NB4 (cell line): ENCODE measurements around the gene CACNA1D.

Experiments
- MYC ChIP-seq: IDR thresholded peaks from 2 replicates; pipeline ENCODE4 v1.6.1; 2011; ENCODE audit warnings: low read depth, low read length
- POLR2A ChIP-seq: IDR thresholded peaks from 2 replicates; pipeline ENCODE4 v1.6.1; 2011; ENCODE audit warnings: mild to moderate bottlenecking; ENCODE audit not compliant: insufficient read length; ENCODE audit errors: extremely low read depth
- TF ChIP-seq, protein P1 (sequence below): IDR thresholded peaks from one replicate; pipeline ENCODE4 v1.5.1; 2012; ENCODE audit warnings: low read depth, low read length
- TF ChIP-seq, protein P2 (sequence below): IDR thresholded peaks from 2 replicates; pipeline ENCODE4 v1.6.1; 2011; ENCODE audit warnings: low read depth, low read length

DNA sequence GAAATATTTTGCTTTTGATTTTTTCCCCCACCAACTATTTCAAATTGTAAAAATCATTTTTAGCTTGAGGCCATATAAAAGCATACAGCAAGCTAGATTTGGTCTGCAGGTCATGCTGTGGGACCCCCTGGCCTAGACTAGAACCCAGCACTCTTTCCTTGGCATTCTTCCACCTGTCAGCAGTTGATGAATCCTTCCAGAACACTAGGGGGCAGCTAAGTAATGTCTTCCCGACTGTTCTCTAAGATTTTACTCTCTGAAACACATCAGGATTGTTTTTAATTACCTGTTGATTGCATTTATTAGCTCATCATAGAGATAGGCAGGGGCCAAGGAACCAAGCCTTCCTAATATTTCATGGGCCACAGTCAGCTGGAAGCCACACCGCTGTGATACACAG lies 174.5 kb downstream of the CACNA1D start:
- TF ChIP-seq, protein P1, sequence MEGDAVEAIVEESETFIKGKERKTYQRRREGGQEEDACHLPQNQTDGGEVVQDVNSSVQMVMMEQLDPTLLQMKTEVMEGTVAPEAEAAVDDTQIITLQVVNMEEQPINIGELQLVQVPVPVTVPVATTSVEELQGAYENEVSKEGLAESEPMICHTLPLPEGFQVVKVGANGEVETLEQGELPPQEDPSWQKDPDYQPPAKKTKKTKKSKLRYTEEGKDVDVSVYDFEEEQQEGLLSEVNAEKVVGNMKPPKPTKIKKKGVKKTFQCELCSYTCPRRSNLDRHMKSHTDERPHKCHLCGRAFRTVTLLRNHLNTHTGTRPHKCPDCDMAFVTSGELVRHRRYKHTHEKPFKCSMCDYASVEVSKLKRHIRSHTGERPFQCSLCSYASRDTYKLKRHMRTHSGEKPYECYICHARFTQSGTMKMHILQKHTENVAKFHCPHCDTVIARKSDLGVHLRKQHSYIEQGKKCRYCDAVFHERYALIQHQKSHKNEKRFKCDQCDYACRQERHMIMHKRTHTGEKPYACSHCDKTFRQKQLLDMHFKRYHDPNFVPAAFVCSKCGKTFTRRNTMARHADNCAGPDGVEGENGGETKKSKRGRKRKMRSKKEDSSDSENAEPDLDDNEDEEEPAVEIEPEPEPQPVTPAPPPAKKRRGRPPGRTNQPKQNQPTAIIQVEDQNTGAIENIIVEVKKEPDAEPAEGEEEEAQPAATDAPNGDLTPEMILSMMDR: peak; percentile 48
- TF ChIP-seq POLR2A (no peak), MYC (no peak)
- TF ChIP-seq, protein P2, sequence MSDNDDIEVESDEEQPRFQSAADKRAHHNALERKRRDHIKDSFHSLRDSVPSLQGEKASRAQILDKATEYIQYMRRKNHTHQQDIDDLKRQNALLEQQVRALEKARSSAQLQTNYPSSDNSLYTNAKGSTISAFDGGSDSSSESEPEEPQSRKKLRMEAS: no peak
